ENCODE measurements around the gene SLC13A1. TPM values are rescaled to one million over a fixed set of nuclear protein-coding genes. Genes with fewer than 3 reads are reported as not detected.

SLC13A1 gene
- total and polyA plus RNA-seq, 9 donors = 0.17 TPM; not detected in 8

DNA sequence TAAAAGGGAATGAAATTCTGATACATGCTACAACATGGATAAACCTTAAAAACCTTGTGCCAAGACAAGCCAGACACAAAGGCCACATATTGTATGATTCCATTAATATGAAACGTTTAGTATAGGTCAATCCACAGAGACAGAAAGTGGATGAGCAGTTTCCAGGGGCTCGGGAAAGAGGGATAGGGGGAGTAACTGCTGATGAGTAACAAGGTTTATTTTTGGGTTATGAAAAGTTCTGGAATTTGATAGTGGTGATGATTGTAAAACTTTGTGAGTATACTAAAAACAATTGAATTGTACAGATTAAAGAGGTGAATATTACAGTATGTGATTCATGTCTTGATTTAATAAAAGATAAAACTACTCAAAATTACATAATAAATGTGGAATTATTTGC is 19.1 kb upstream of the SLC13A1 start:
- Histone ChIP-seq H3K4me3 (ENCODE audit: low read length) (no peak overlapping the region), H3K4me1 (ENCODE audit: control insufficient read depth, insufficient read depth, low read length) (no peaks in the 10 kb centered on the region), H3K27me3 (ENCODE audit: control insufficient read depth, insufficient read depth, low read length) (no peaks in the 10 kb centered on the region), H3K27ac (ENCODE audit: low read length) (no peak overlapping the region), H3K36me3 (ENCODE audit: control insufficient read depth, insufficient read depth, low read length) (no peaks in the 10 kb centered on the region), H3K9me3 (replicated peaks; ENCODE audit: control insufficient read depth, low read depth, low read length) (peaks cover 2% of the 10 kb centered on the region)
- 31% methylated on average over 2 of the region's 2 CpGs for WGBS (ENCODE audit: insufficient coverage)
- DNase-seq = no peak

DNA sequence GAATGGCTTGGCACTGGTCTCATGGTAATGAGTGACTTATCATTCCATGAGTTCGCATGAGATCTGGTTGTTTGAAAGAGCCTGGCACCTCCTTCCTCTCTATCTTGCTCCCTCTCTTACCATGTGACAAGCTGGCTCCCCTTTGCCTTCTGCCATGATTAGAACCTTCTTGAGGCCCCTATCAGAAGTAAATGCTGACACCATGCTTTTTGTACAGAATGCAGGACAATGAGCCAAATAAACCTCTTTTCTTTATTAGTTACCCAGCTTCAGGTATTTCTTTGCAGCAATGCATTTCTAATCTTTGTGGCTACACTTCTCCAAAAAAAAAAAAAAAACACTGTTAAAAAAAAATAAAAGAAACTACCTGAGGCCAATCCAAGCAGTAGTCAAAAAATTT is 17.1 kb upstream of the SLC13A1 start:
- peaks cover 2% of the 10 kb centered on the region for H3K9me3 ChIP-seq (replicated peaks; ENCODE audit: control insufficient read depth, low read depth, low read length)
- DNase-seq = no peak
- H3K27me3 ChIP-seq (ENCODE audit: control insufficient read depth, insufficient read depth, low read length) = no peaks in the 10 kb centered on the region
- no peak overlapping the region for H3K4me3 ChIP-seq (ENCODE audit: low read length)
- H3K4me1 ChIP-seq (ENCODE audit: control insufficient read depth, insufficient read depth, low read length) = no peaks in the 10 kb centered on the region
- WGBS (ENCODE audit: insufficient coverage) = 100% methylated on average over 1 of the region's 1 CpG
- H3K27ac ChIP-seq (ENCODE audit: low read length) = no peak overlapping the region
- no peaks in the 10 kb centered on the region for H3K36me3 ChIP-seq (ENCODE audit: control insufficient read depth, insufficient read depth, low read length)

DNA sequence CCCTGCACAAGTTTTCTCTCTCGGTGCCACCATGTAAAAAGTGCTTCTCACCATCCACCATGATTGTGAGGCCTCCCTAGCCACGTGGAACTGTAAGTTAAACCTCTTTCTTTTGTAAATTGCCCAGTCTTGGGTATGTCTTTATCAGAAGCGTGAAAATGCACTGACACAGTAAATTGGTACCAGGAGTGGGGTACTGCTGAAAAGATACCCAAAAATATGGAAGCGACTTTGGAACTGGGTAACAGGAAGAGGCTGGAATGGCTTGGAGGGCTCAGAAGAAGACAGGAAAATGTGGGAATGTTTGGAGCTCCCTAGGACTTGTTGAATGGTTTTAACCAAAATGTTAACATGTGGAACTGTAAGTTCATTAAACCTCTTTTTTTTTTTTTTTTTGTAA is 15.6 kb upstream of the SLC13A1 start:
- WGBS (ENCODE audit: insufficient coverage) = 89% methylated on average over 3 of the region's 4 CpGs
- H3K27me3 ChIP-seq (ENCODE audit: control insufficient read depth, insufficient read depth, low read length) = no peaks in the 10 kb centered on the region
- no peak overlapping the region for H3K27ac ChIP-seq (ENCODE audit: low read length)
- no peaks in the 10 kb centered on the region for H3K36me3 ChIP-seq (ENCODE audit: control insufficient read depth, insufficient read depth, low read length)
- H3K9me3 ChIP-seq (replicated peaks; ENCODE audit: control insufficient read depth, low read depth, low read length) = peaks cover 2% of the 10 kb centered on the region
- no peaks in the 10 kb centered on the region for H3K4me1 ChIP-seq (ENCODE audit: control insufficient read depth, insufficient read depth, low read length)
- H3K4me3 ChIP-seq (ENCODE audit: low read length) = no peak overlapping the region
- DNase-seq = no peak

DNA sequence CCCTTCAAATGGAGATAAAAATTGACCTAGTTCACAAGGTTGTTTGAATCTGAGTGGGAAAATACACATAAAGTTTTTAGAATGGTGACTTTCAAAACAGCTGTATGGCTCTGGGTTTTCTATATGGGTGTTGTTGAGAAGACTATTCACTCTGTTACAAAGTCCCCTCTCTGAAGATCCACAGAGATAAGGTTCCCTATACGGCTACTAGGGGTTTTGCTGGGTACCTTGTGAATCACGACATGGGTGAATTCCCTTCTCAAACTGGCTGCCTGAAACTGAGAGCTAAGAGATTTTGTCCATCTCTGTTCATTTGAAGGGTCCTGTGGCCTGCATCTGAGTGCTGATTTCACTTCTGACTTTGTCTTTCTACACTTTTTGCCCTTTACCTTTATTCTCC is 11.8 kb upstream of the SLC13A1 start:
- H3K4me1 ChIP-seq (ENCODE audit: control insufficient read depth, insufficient read depth, low read length) = no peaks in the 10 kb centered on the region
- DNase-seq = no peak
- H3K4me3 ChIP-seq (ENCODE audit: low read length) = no peak overlapping the region
- no peaks in the 10 kb centered on the region for H3K27me3 ChIP-seq (ENCODE audit: control insufficient read depth, insufficient read depth, low read length)
- no peaks in the 10 kb centered on the region for H3K36me3 ChIP-seq (ENCODE audit: control insufficient read depth, insufficient read depth, low read length)
- peaks cover 2% of the 10 kb centered on the region for H3K9me3 ChIP-seq (replicated peaks; ENCODE audit: control insufficient read depth, low read depth, low read length)
- no peak overlapping the region for H3K27ac ChIP-seq (ENCODE audit: low read length)
- WGBS (ENCODE audit: insufficient coverage) = no CpG with 5 or more reads among the region's 2 CpGs

DNA sequence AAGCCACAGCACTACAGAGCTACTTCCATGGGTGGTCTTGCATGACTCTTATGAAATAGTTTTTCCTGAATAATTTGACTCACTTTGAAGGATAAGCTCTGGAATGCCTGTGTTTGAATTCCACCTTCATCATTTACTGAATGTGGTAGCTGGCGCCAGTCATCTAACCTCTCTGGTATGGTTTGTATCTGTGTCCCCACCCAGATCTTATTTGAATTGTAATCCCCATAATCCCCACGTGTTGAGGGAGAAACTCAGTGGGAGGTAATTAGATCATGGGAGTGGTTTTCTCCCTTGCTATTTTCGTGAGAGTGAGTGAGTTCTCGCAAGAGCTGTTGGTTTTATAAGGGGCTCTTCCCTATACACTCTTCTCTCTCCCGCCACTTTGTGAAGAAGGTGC is 11.2 kb upstream of the SLC13A1 start:
- Histone ChIP-seq H3K27ac (ENCODE audit: low read length) (no peak overlapping the region), H3K27me3 (ENCODE audit: control insufficient read depth, insufficient read depth, low read length) (no peaks in the 10 kb centered on the region), H3K9me3 (replicated peaks; ENCODE audit: control insufficient read depth, low read depth, low read length) (peaks cover 2% of the 10 kb centered on the region), H3K36me3 (ENCODE audit: control insufficient read depth, insufficient read depth, low read length) (no peaks in the 10 kb centered on the region), H3K4me1 (ENCODE audit: control insufficient read depth, insufficient read depth, low read length) (no peaks in the 10 kb centered on the region), H3K4me3 (ENCODE audit: low read length) (no peak overlapping the region)
- WGBS (ENCODE audit: insufficient coverage) = no CpG with 5 or more reads among the region's 5 CpGs
- no peak for DNase-seq

DNA sequence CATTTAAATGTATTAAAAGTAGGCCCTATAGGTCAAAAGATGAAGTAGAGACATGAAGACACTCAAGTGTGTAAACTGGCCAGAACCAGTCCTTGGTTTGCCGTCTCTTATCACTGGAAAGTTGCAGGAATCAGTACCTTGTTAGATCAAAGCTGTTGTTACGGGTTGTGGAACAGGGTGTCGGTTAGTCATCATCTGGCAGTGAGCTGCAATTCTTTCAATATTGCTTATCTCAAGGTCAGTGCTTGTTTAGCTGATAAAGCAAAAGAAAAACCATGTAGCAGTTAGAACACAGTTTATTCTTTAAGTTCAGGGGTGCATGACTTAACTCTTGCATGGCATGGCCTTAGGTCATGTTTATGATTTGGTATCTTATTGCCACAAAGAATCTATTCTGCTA is 10.0 kb upstream of the SLC13A1 start:
- Histone ChIP-seq H3K27ac (ENCODE audit: low read length) (no peak overlapping the region), H3K27me3 (ENCODE audit: control insufficient read depth, insufficient read depth, low read length) (no peaks in the 10 kb centered on the region), H3K9me3 (replicated peaks; ENCODE audit: control insufficient read depth, low read depth, low read length) (no peaks in the 10 kb centered on the region), H3K4me3 (ENCODE audit: low read length) (no peak overlapping the region), H3K4me1 (ENCODE audit: control insufficient read depth, insufficient read depth, low read length) (no peaks in the 10 kb centered on the region), H3K36me3 (ENCODE audit: control insufficient read depth, insufficient read depth, low read length) (no peaks in the 10 kb centered on the region)
- no peak for DNase-seq
- 77% methylated on average over 2 of the region's 3 CpGs for whole genome bisulfite sequencing (ENCODE audit: insufficient coverage)

DNA sequence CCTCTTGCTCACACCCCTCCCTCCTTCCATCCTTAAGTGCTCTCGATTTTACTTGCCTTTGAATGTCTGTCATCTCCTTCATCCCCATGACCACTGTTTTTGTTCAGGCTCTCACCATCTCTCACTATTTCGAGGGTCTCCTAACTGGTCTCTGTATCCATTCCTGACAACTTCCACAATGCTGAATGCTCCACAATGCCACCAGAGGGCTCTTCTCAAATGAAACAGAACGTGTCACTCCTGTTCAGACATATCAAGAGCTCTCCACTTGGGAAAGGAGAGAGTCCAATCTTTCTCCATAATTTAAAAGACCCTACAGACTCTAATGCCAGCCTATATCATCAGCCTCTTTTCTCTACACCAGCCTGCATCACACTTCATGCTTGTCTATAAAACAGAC is 9.0 kb upstream of the SLC13A1 start:
- no peak for DNase-seq
- Histone ChIP-seq H3K27me3 (ENCODE audit: control insufficient read depth, insufficient read depth, low read length) (no peaks in the 10 kb centered on the region), H3K9me3 (replicated peaks; ENCODE audit: control insufficient read depth, low read depth, low read length) (no peaks in the 10 kb centered on the region)

DNA sequence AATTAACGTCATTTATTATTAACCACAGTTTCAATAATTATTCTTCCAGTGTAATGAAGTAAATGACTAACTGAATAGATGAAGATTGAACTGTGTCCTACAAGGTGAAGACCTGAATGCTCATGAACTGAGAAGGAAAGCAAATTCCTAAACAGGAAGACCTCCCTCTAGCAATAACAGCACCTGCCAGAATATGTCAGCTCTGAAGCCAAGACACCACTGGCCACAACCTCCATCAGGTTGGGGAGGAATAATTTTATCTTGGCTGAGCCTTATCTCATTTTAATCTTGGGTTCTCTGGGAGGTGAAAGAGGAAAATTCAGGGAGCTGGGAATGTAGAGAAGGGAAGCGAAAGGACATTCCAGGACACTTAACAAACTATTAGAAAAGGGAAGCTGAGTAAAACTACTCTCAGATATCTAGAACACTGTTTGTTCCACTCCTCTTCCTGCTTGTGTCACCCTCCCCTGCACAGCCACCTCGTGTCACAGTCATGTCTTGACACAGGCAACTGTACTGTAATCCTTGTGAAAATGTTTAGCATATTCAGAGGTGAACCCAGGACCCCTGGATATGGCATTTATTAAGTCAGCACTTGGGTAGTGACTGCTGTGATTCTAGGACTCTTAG is 4.6 kb upstream of the SLC13A1 start:
- H3K36me3 ChIP-seq (ENCODE audit: control insufficient read depth, insufficient read depth, low read length) = no peaks in the 10 kb centered on the region

More for the DNA sequence above, 9.0 kb upstream of the SLC13A1 start:
- Histone ChIP-seq H3K4me3 (ENCODE audit: low read length) (no peak overlapping the region), H3K27ac (ENCODE audit: low read length) (no peak overlapping the region), H3K36me3 (ENCODE audit: control insufficient read depth, insufficient read depth, low read length) (no peaks in the 10 kb centered on the region), H3K4me1 (ENCODE audit: control insufficient read depth, insufficient read depth, low read length) (no peaks in the 10 kb centered on the region)
- whole genome bisulfite sequencing (ENCODE audit: insufficient coverage) = 56% methylated on average over 3 of the region's 3 CpGs

DNA sequence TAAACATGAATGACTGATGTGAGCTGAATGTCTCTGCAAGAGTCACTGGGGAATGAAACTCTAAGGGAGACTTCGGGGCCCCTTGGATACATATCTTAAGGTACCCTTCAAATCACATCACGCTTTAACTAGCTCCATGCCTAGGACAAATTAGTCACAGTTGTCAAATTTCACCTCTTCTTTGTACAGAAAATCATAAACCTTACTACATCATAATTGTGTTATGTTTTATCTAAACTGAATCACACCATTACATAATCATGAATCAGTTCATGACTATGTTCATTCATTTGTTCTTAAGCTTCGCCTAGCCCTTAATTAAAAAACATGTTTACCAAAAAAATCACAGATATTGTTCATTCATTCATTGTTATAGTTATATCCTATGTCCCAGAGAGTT is 2.1 kb upstream of the SLC13A1 start:
- no peaks in the 10 kb centered on the region for H3K4me1 ChIP-seq (ENCODE audit: control insufficient read depth, insufficient read depth, low read length)
- no peak for DNase-seq
- no peak overlapping the region for H3K4me3 ChIP-seq (ENCODE audit: low read length)
- no peak overlapping the region for H3K27ac ChIP-seq (ENCODE audit: low read length)
- no CpG with 5 or more reads among the region's 3 CpGs for WGBS (ENCODE audit: insufficient coverage)
- no peaks in the 10 kb centered on the region for H3K27me3 ChIP-seq (ENCODE audit: control insufficient read depth, insufficient read depth, low read length)
- H3K9me3 ChIP-seq (replicated peaks; ENCODE audit: control insufficient read depth, low read depth, low read length) = no peaks in the 10 kb centered on the region
- no peaks in the 10 kb centered on the region for H3K36me3 ChIP-seq (ENCODE audit: control insufficient read depth, insufficient read depth, low read length)

More for the DNA sequence above, 4.6 kb upstream of the SLC13A1 start:
- no peak for DNase-seq
- Histone ChIP-seq H3K4me1 (ENCODE audit: control insufficient read depth, insufficient read depth, low read length) (no peaks in the 10 kb centered on the region), H3K27ac (ENCODE audit: low read length) (no peak overlapping the region), H3K9me3 (replicated peaks; ENCODE audit: control insufficient read depth, low read depth, low read length) (no peaks in the 10 kb centered on the region), H3K27me3 (ENCODE audit: control insufficient read depth, insufficient read depth, low read length) (no peaks in the 10 kb centered on the region), H3K4me3 (ENCODE audit: low read length) (no peak overlapping the region)
- WGBS (ENCODE audit: insufficient coverage) = no CpG with 5 or more reads among the region's 3 CpGs

DNA sequence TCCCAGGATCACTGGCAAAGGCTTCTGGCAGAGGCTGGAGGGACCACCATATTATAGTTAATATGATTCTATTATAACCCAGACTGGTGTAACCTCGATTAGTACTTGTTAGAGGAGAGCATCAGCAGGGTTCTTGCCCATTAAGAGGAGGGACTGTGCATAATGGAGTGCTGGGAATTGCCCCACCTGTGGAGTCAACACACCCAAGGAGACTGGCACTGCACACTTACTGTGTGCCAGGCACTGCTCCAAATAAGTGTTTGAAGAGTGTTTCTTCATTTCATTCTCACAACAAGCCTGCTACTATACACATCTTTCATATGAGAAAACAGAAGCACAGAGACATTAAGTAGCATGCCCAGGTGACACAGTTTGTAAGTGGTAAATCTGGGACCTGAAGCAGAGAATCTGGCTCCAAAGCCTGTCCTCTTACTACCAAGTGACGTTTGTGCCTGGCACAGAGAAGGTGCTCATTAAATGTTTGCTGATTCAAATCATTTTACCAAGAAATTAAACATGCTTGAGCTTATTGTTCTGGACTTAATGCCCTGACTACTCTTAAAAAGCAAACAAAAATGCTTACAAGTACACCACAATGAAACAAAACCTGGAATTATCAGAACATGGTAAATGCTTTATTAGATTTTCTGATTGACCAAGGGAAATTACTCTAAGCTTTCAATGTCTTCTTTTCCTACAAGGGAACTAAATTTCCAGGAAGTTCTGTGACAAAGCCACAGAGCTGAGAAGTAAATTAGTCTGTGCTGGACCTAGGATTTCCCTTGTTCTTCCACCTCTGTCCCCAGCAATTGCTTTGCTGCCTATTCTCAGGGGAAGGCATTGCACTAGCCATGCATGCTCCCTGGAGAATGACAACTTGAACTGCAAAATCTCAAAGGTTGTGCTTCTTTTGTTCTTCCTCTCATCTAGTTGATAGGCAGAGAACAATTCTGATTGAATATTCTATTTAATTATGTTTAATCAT is 809 bp downstream of the SLC13A1 start:
- Histone ChIP-seq H3K27me3 (ENCODE audit: control insufficient read depth, insufficient read depth, low read length) (no peaks in the 10 kb centered on the region), H3K4me1 (ENCODE audit: control insufficient read depth, insufficient read depth, low read length) (no peaks in the 10 kb centered on the region), H3K9me3 (replicated peaks; ENCODE audit: control insufficient read depth, low read depth, low read length) (no peaks in the 10 kb centered on the region), H3K36me3 (ENCODE audit: control insufficient read depth, insufficient read depth, low read length) (no peaks in the 10 kb centered on the region), H3K4me3 (ENCODE audit: low read length) (no peak overlapping the region), H3K27ac (ENCODE audit: low read length) (no peak overlapping the region)
- whole genome bisulfite sequencing (ENCODE audit: insufficient coverage) = 60% methylated on average over 1 of the region's 2 CpGs
- no peak for DNase-seq

Measured in muscle of leg (tissue), 11 donors.